Measurements from ENCODE around the gene SUGT1. TPM values are rescaled to one million over a fixed set of nuclear protein-coding genes. Genes with fewer than 3 reads are reported as not detected.
A peak's percentile ranks its signal among the peaks of the same experiment; 100 is the strongest.

SUGT1 gene
- total and polyA plus RNA-seq, 2 of the 13 experiments (the other 11 are each of a cell fraction or from before 2014, with no cell fraction given) = 23.1 to 71.2 TPM

DNA sequence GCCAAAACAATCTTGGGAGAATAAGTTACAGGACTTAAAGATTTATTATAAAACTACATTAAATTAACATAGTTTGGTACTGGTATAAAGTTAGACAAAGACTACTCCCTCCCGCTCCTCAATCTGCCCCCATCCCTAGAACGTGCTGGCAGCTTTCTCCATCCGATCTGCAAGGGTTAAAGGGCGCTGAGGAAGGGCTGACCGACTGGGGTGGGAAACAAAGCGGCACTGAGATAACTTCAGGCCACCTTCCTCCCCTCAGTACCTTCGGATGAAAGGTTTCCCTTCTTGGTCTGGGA, 790 bp upstream of the SUGT1 start (continued):
- TF ChIP-seq MZF1 (CRISPR knock-in tag; IDR thresholded peaks at IDR 0.05; ENCODE audit: borderline replicate concordance) (no peak), GATAD2A (CRISPR knock-in tag; IDR thresholded peaks at IDR 0.05) (0 out of 2 replicates have a peak, but pooled peaks have one; percentile 21), ZNF749 (CRISPR knock-in tag; IDR thresholded peaks at IDR 0.05; ENCODE audit: borderline replicate concordance) (0 out of 2 replicates have a peak, but pooled peaks have one; percentile 21), BORCS8-MEF2B (CRISPR knock-in tag; IDR thresholded peaks at IDR 0.05) (no peak), ZSCAN31 (CRISPR knock-in tag; IDR thresholded peaks at IDR 0.05; ENCODE audit: low read depth) (peak; percentile 10; the same call in 1 of the 2 replicates), ISL2 (CRISPR knock-in tag; IDR thresholded peaks at IDR 0.05) (peak; percentile 46; the same call in 1 of the 2 replicates), BHLHE40 (IDR thresholded peaks at IDR 0.05; ENCODE audit: low read length) (0 out of 2 replicates have a peak, but pooled peaks have one; percentile 21), MED13 (CRISPR knock-in tag; IDR thresholded peaks at IDR 0.05) (0 out of 2 replicates have a peak, but pooled peaks have one; percentile 1), NFRKB (IDR thresholded peaks at IDR 0.05) (no peak), ZNF101 (CRISPR knock-in tag; IDR thresholded peaks at IDR 0.05; ENCODE audit: borderline replicate concordance, low read depth) (0 out of 2 replicates have a peak, but pooled peaks have one; percentile 32), STAG1 (CRISPR knock-in tag; IDR thresholded peaks at IDR 0.05) (no peak), MIER3 (CRISPR knock-in tag; IDR thresholded peaks at IDR 0.05; ENCODE audit: borderline replicate concordance) (no peak)
- TF ChIP-seq, protein P1, sequence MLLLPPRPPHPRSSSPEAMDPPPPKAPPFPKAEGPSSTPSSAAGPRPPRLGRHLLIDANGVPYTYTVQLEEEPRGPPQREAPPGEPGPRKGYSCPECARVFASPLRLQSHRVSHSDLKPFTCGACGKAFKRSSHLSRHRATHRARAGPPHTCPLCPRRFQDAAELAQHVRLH (CRISPR knock-in tag; IDR thresholded peaks at IDR 0.05; ENCODE audit: borderline replicate concordance, low read depth) = peak; percentile 16; the same call in 1 of the 2 replicates
- TF ChIP-seq, protein P2, sequence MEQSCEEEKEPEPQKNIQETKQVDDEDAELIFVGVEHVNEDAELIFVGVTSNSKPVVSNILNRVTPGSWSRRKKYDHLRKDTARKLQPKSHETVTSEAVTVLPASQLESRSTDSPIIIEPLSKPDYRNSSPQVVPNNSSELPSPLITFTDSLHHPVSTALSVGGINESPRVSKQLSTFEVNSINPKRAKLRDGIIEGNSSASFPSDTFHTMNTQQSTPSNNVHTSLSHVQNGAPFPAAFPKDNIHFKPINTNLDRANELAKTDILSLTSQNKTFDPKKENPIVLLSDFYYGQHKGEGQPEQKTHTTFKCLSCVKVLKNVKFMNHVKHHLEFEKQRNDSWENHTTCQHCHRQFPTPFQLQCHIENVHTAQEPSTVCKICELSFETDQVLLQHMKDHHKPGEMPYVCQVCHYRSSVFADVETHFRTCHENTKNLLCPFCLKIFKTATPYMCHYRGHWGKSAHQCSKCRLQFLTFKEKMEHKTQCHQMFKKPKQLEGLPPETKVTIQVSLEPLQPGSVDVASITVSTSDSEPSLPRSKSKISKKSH (CRISPR knock-in tag; IDR thresholded peaks at IDR 0.05; ENCODE audit: borderline replicate concordance) = 0 out of 2 replicates have a peak, but pooled peaks have one; percentile 4
- TF ChIP-seq, protein P3, sequence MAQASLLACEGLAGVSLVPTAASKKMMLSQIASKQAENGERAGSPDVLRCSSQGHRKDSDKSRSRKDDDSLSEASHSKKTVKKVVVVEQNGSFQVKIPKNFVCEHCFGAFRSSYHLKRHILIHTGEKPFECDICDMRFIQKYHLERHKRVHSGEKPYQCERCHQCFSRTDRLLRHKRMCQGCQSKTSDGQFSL (CRISPR knock-in tag; IDR thresholded peaks at IDR 0.05) = peak; percentile 26; the same call in 1 of the 2 replicates
- TF ChIP-seq, protein P4, sequence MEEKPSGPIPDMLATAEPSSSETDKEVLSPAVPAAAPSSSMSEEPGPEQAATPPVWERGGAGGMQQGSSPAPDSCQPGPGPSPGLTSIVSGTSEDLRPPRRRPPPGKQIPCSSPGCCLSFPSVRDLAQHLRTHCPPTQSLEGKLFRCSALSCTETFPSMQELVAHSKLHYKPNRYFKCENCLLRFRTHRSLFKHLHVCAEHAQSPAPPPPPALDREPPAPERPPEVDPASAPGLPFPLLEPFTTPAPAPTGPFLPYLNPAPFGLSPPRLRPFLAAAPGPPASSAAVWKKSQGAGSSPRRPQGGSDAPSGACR (CRISPR knock-in tag; IDR thresholded peaks at IDR 0.05) = no peak
- TF ChIP-seq, protein P5, sequence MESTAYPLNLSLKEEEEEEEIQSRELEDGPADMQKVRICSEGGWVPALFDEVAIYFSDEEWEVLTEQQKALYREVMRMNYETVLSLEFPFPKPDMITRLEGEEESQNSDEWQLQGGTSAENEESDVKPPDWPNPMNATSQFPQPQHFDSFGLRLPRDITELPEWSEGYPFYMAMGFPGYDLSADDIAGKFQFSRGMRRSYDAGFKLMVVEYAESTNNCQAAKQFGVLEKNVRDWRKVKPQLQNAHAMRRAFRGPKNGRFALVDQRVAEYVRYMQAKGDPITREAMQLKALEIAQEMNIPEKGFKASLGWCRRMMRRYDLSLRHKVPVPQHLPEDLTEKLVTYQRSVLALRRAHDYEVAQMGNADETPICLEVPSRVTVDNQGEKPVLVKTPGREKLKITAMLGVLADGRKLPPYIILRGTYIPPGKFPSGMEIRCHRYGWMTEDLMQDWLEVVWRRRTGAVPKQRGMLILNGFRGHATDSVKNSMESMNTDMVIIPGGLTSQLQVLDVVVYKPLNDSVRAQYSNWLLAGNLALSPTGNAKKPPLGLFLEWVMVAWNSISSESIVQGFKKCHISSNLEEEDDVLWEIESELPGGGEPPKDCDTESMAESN (CRISPR knock-in tag; conservative IDR thresholded peaks at IDR 0.05) = no peak
- TF ChIP-seq, protein P6, sequence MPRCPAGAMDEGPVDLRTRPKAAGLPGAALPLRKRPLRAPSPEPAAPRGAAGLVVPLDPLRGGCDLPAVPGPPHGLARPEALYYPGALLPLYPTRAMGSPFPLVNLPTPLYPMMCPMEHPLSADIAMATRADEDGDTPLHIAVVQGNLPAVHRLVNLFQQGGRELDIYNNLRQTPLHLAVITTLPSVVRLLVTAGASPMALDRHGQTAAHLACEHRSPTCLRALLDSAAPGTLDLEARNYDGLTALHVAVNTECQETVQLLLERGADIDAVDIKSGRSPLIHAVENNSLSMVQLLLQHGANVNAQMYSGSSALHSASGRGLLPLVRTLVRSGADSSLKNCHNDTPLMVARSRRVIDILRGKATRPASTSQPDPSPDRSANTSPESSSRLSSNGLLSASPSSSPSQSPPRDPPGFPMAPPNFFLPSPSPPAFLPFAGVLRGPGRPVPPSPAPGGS (CRISPR knock-in tag; IDR thresholded peaks at IDR 0.05) = 0 out of 2 replicates have a peak, but pooled peaks have one; percentile 9
- TF ChIP-seq, protein P7, sequence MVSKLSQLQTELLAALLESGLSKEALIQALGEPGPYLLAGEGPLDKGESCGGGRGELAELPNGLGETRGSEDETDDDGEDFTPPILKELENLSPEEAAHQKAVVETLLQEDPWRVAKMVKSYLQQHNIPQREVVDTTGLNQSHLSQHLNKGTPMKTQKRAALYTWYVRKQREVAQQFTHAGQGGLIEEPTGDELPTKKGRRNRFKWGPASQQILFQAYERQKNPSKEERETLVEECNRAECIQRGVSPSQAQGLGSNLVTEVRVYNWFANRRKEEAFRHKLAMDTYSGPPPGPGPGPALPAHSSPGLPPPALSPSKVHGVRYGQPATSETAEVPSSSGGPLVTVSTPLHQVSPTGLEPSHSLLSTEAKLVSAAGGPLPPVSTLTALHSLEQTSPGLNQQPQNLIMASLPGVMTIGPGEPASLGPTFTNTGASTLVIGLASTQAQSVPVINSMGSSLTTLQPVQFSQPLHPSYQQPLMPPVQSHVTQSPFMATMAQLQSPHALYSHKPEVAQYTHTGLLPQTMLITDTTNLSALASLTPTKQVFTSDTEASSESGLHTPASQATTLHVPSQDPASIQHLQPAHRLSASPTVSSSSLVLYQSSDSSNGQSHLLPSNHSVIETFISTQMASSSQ (IDR thresholded peaks at IDR 0.05; ENCODE audit: low read depth) = no peak
- TF ChIP-seq, protein P7 (CRISPR knock-in tag; IDR thresholded peaks at IDR 0.05; ENCODE audit: borderline replicate concordance) = no peak
